ENCODE data around the gene NDUFAF4. TPM values are rescaled to one million over a fixed set of nuclear protein-coding genes. Genes with fewer than 3 reads are reported as not detected.

The NDUFAF4 gene
- total RNA-seq, 1 donor from 2014 or later, result 12.0 TPM

GRCh38 chr6:96927660-96928059 lies 30.0 kb upstream of the NDUFAF4 start:
- Histone ChIP-seq H3K27ac (ENCODE audit: low read depth, low read length) (no peak overlapping the region), H3K27me3 (ENCODE audit: control insufficient read depth in 3 of 3, insufficient read depth in 3 of 3, low read length in 3 of 3) (no peaks in the 10 kb centered on the region), H3K36me3 (ENCODE audit: control insufficient read depth in 3 of 3, insufficient read depth in 3 of 3, low read length in 3 of 3) (no peaks in the 10 kb centered on the region), H3K9me3 (ENCODE audit: control insufficient read depth in 3 of 3, low read length in 3 of 3) (no peaks in the 10 kb centered on the region), H3K4me1 (ENCODE audit: control insufficient read depth in 3 of 3, insufficient read depth in 3 of 3, low read length in 3 of 3) (peaks cover 4 to 5% (median 5%) of the 10 kb centered on the region in 3 donors), H3K4me3 (ENCODE audit: low read length in 3 of 3) (no peak overlapping the region), H3K9ac (ENCODE audit: low read depth in 1 of 3, low read length in 3 of 3) (no peak overlapping the region)

- no peaks in the 10 kb centered on the region for H3K27me3 ChIP-seq (ENCODE audit: control insufficient read depth in 3 of 3, insufficient read depth in 3 of 3, low read length in 3 of 3)
- no peak overlapping the region for H3K27ac ChIP-seq (ENCODE audit: low read depth, low read length)
- no peaks in the 10 kb centered on the region for H3K36me3 ChIP-seq (ENCODE audit: control insufficient read depth in 3 of 3, insufficient read depth in 3 of 3, low read length in 3 of 3)
- no peaks in the 10 kb centered on the region for H3K9me3 ChIP-seq (ENCODE audit: control insufficient read depth in 3 of 3, low read length in 3 of 3)
- H3K4me3 ChIP-seq (ENCODE audit: low read length in 3 of 3), result no peak overlapping the region
- H3K4me1 ChIP-seq (ENCODE audit: control insufficient read depth in 3 of 3, insufficient read depth in 3 of 3, low read length in 3 of 3), result peaks cover 4 to 5% (median 5%) of the 10 kb centered on the region in 3 donors
- no peak overlapping the region for H3K9ac ChIP-seq (ENCODE audit: low read depth in 1 of 3, low read length in 3 of 3)
Observed at GRCh38 chr6:96926425-96926824, 28.7 kb upstream of the NDUFAF4 start.

GRCh38 chr6:96925290-96925687 lies 27.6 kb upstream of the NDUFAF4 start:
- Histone ChIP-seq H3K36me3 (ENCODE audit: control insufficient read depth in 3 of 3, insufficient read depth in 3 of 3, low read length in 3 of 3) (no peaks in the 10 kb centered on the region), H3K9me3 (ENCODE audit: control insufficient read depth in 3 of 3, low read length in 3 of 3) (no peaks in the 10 kb centered on the region), H3K27ac (ENCODE audit: low read depth, low read length) (no peak overlapping the region), H3K9ac (ENCODE audit: low read depth in 1 of 3, low read length in 3 of 3) (peak overlapping the region in 2 of 3 donors; percentile 48 to 84), H3K4me1 (ENCODE audit: control insufficient read depth in 3 of 3, insufficient read depth in 3 of 3, low read length in 3 of 3) (peaks cover 4 to 5% (median 5%) of the 10 kb centered on the region in 3 donors), H3K4me3 (ENCODE audit: low read length in 3 of 3) (peak overlapping the region; percentile 85 to 98 (median 97)), H3K27me3 (ENCODE audit: control insufficient read depth in 3 of 3, insufficient read depth in 3 of 3, low read length in 3 of 3) (no peaks in the 10 kb centered on the region)

- peak overlapping the region; percentile 72 for H3K27ac ChIP-seq (ENCODE audit: low read depth, low read length)
Observed at GRCh38 chr6:96923871-96924493, 26.3 kb upstream of the NDUFAF4 start.

DNA sequence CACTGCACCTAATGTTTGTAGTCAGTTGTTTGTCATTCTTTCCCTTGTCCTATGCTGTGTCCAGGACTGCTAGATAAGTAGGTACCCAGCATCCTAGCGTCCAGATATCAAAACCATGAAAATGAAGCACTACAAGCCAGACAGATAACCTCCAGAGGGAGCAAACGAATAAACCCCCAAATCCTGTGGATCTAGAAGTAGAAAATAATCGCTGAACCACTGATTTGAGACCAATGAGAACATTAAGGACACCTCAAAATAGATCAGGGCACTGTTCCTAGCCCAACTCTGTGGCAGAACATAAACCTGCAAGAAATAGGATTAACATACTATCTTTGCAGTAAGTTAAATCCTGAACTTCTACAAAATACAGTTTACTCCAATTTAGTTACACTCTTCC lies 25.7 kb upstream of the NDUFAF4 start:
- Histone ChIP-seq H3K27ac (ENCODE audit: low read depth, low read length) (peak overlapping the region; percentile 72), H3K4me3 (ENCODE audit: low read length in 3 of 3) (peak overlapping the region in 1 of 3 donors; percentile 98)

More at GRCh38 chr6:96923871-96924493, 26.3 kb upstream of the NDUFAF4 start:
- Histone ChIP-seq H3K9ac (ENCODE audit: low read depth in 1 of 3, low read length in 3 of 3) (peak overlapping the region; percentile 51 to 83 (median 78)), H3K27me3 (ENCODE audit: control insufficient read depth in 3 of 3, insufficient read depth in 3 of 3, low read length in 3 of 3) (no peaks in the 10 kb centered on the region), H3K4me3 (ENCODE audit: low read length in 3 of 3) (peak overlapping the region; percentile 74 to 98 (median 77)), H3K9me3 (ENCODE audit: control insufficient read depth in 3 of 3, low read length in 3 of 3) (no peaks in the 10 kb centered on the region), H3K4me1 (ENCODE audit: control insufficient read depth in 3 of 3, insufficient read depth in 3 of 3, low read length in 3 of 3) (peaks cover 4 to 5% (median 5%) of the 10 kb centered on the region in 3 donors), H3K36me3 (ENCODE audit: control insufficient read depth in 3 of 3, insufficient read depth in 3 of 3, low read length in 3 of 3) (no peaks in the 10 kb centered on the region)

DNA sequence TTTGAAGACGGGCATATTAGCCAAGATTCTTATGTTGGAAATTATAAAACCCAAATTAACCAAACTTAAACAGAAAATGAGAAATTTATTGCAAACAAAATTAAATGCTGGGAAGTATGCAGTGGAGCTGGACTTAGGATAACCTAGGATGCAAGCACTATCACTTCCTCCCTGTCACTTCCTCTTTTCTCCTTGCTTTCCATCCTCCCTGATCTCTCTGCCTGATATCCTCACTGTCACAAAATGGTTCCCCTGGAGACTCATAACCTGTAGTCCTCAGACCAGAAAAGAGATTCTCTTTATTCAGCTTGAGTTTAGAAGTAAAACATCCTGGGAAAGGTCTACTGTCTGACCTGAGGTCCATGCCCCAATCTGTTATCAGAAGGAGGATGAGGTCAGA lies 19.4 kb upstream of the NDUFAF4 start:
- H3K4me3 ChIP-seq (ENCODE audit: low read length in 3 of 3), result no peak overlapping the region
- H3K9ac ChIP-seq (ENCODE audit: low read depth in 1 of 3, low read length in 3 of 3), result no peak overlapping the region
- H3K27ac ChIP-seq (ENCODE audit: low read depth, low read length), result no peak overlapping the region
- H3K4me1 ChIP-seq (ENCODE audit: control insufficient read depth in 3 of 3, insufficient read depth in 3 of 3, low read length in 3 of 3), result no peaks in the 10 kb centered on the region
- no peaks in the 10 kb centered on the region for H3K9me3 ChIP-seq (ENCODE audit: control insufficient read depth in 3 of 3, low read length in 3 of 3)
- H3K27me3 ChIP-seq (ENCODE audit: control insufficient read depth in 3 of 3, insufficient read depth in 3 of 3, low read length in 3 of 3), result peaks cover 0 to 3% (median 0%) of the 10 kb centered on the region in 3 donors
- no peaks in the 10 kb centered on the region for H3K36me3 ChIP-seq (ENCODE audit: control insufficient read depth in 3 of 3, insufficient read depth in 3 of 3, low read length in 3 of 3)

More for the DNA sequence above, 25.7 kb upstream of the NDUFAF4 start:
- no peaks in the 10 kb centered on the region for H3K9me3 ChIP-seq (ENCODE audit: control insufficient read depth in 3 of 3, low read length in 3 of 3)
- peaks cover 4 to 5% (median 5%) of the 10 kb centered on the region in 3 donors for H3K4me1 ChIP-seq (ENCODE audit: control insufficient read depth in 3 of 3, insufficient read depth in 3 of 3, low read length in 3 of 3)
- H3K9ac ChIP-seq (ENCODE audit: low read depth in 1 of 3, low read length in 3 of 3), result peak overlapping the region in 1 of 3 donors; percentile 51
- no peaks in the 10 kb centered on the region for H3K36me3 ChIP-seq (ENCODE audit: control insufficient read depth in 3 of 3, insufficient read depth in 3 of 3, low read length in 3 of 3)
- H3K27me3 ChIP-seq (ENCODE audit: control insufficient read depth in 3 of 3, insufficient read depth in 3 of 3, low read length in 3 of 3), result no peaks in the 10 kb centered on the region

- H3K27me3 ChIP-seq (ENCODE audit: control insufficient read depth in 3 of 3, insufficient read depth in 3 of 3, low read length in 3 of 3), result peaks cover 0 to 5% (median 0%) of the 10 kb centered on the region in 3 donors
- no peak overlapping the region for H3K9ac ChIP-seq (ENCODE audit: low read depth in 1 of 3, low read length in 3 of 3)
- no peak overlapping the region for H3K4me3 ChIP-seq (ENCODE audit: low read length in 3 of 3)
- no peak overlapping the region for H3K27ac ChIP-seq (ENCODE audit: low read depth, low read length)
- no peaks in the 10 kb centered on the region for H3K9me3 ChIP-seq (ENCODE audit: control insufficient read depth in 3 of 3, low read length in 3 of 3)
- H3K36me3 ChIP-seq (ENCODE audit: control insufficient read depth in 3 of 3, insufficient read depth in 3 of 3, low read length in 3 of 3), result no peaks in the 10 kb centered on the region
- H3K4me1 ChIP-seq (ENCODE audit: control insufficient read depth in 3 of 3, insufficient read depth in 3 of 3, low read length in 3 of 3), result no peaks in the 10 kb centered on the region
Observed at GRCh38 chr6:96913621-96914020, 15.9 kb upstream of the NDUFAF4 start.

GRCh38 chr6:96911751-96912150 lies 14.1 kb upstream of the NDUFAF4 start:
- Histone ChIP-seq H3K9me3 (ENCODE audit: control insufficient read depth in 3 of 3, low read length in 3 of 3) (no peaks in the 10 kb centered on the region), H3K4me3 (ENCODE audit: low read length in 3 of 3) (no peak overlapping the region), H3K36me3 (ENCODE audit: control insufficient read depth in 3 of 3, insufficient read depth in 3 of 3, low read length in 3 of 3) (no peaks in the 10 kb centered on the region), H3K4me1 (ENCODE audit: control insufficient read depth in 3 of 3, insufficient read depth in 3 of 3, low read length in 3 of 3) (no peaks in the 10 kb centered on the region), H3K9ac (ENCODE audit: low read depth in 1 of 3, low read length in 3 of 3) (no peak overlapping the region), H3K27ac (ENCODE audit: low read depth, low read length) (no peak overlapping the region), H3K27me3 (ENCODE audit: control insufficient read depth in 3 of 3, insufficient read depth in 3 of 3, low read length in 3 of 3) (peaks cover 0 to 5% (median 0%) of the 10 kb centered on the region in 3 donors)

- Histone ChIP-seq H3K36me3 (ENCODE audit: control insufficient read depth in 3 of 3, insufficient read depth in 3 of 3, low read length in 3 of 3) (no peaks in the 10 kb centered on the region), H3K27me3 (ENCODE audit: control insufficient read depth in 3 of 3, insufficient read depth in 3 of 3, low read length in 3 of 3) (peaks cover 0 to 5% (median 0%) of the 10 kb centered on the region in 3 donors), H3K4me3 (ENCODE audit: low read length in 3 of 3) (no peak overlapping the region), H3K9ac (ENCODE audit: low read depth in 1 of 3, low read length in 3 of 3) (no peak overlapping the region), H3K9me3 (ENCODE audit: control insufficient read depth in 3 of 3, low read length in 3 of 3) (no peaks in the 10 kb centered on the region), H3K4me1 (ENCODE audit: control insufficient read depth in 3 of 3, insufficient read depth in 3 of 3, low read length in 3 of 3) (no peaks in the 10 kb centered on the region), H3K27ac (ENCODE audit: low read depth, low read length) (no peak overlapping the region)
Observed at GRCh38 chr6:96911171-96911570, 13.5 kb upstream of the NDUFAF4 start.

- Histone ChIP-seq H3K4me1 (ENCODE audit: control insufficient read depth in 3 of 3, insufficient read depth in 3 of 3, low read length in 3 of 3) (no peaks in the 10 kb centered on the region), H3K27ac (ENCODE audit: low read depth, low read length) (no peak overlapping the region), H3K9ac (ENCODE audit: low read depth in 1 of 3, low read length in 3 of 3) (no peak overlapping the region), H3K36me3 (ENCODE audit: control insufficient read depth in 3 of 3, insufficient read depth in 3 of 3, low read length in 3 of 3) (no peaks in the 10 kb centered on the region), H3K27me3 (ENCODE audit: control insufficient read depth in 3 of 3, insufficient read depth in 3 of 3, low read length in 3 of 3) (peaks cover 0 to 5% (median 0%) of the 10 kb centered on the region in 3 donors), H3K4me3 (ENCODE audit: low read length in 3 of 3) (no peak overlapping the region), H3K9me3 (ENCODE audit: control insufficient read depth in 3 of 3, low read length in 3 of 3) (no peaks in the 10 kb centered on the region)
Observed at GRCh38 chr6:96909811-96910210, 12.1 kb upstream of the NDUFAF4 start.
